ENCODE results near the gene KCNH1.

GRCh38 chr1:210878564-210878963 is 255.4 kb downstream of the KCNH1 start:
- TF ChIP-seq EZH2phosphoT487 (IDR thresholded peaks at IDR 0.05; ENCODE audit: unreplicated experiment): no peak
- no peak for TF ChIP-seq CREB1 (CRISPR knock-in tag; IDR thresholded peaks at IDR 0.05; ENCODE audit: low read depth)
- no peak for TF ChIP-seq CTCF (conservative IDR thresholded peaks at IDR 0.05; ENCODE audit: low read depth in 2 of 2)
- no peak for TF ChIP-seq EZH2 (IDR thresholded peaks at IDR 0.05; ENCODE audit: low read depth, unreplicated experiment)
- TF ChIP-seq POLR2AphosphoS5 (IDR thresholded peaks at IDR 0.05; ENCODE audit: low read depth): no peak
- TF ChIP-seq REST (IDR thresholded peaks at IDR 0.05; ENCODE audit: unreplicated experiment): no peak
- TF ChIP-seq STAT1 (IDR thresholded peaks at IDR 0.05; ENCODE audit: unreplicated experiment): no peak
- TF ChIP-seq ZNF114 (CRISPR knock-in tag; IDR thresholded peaks at IDR 0.05): no peak
- no peak for TF ChIP-seq NANOG (IDR thresholded peaks at IDR 0.05; ENCODE audit: borderline replicate concordance)
- no peak for TF ChIP-seq ETS1 (IDR thresholded peaks at IDR 0.05)
- no peak for TF ChIP-seq ZNF331 (CRISPR knock-in tag; IDR thresholded peaks at IDR 0.05; ENCODE audit: low read depth)

All from GM23338 (cell line).